HG02840 (cell line): ENCODE results near the gene NDC80.
"Not testable (repeated sequence)": the region's sequence is repeated elsewhere in the genome, so short reads cannot be mapped to it uniquely, and the experiment has no call there.

Experiments used
- ATAC-seq: cut with Tn5 transposase; IDR thresholded peaks from one replicate; pipeline ENCODE4 v1.9.1; 2021; ENCODE audit warnings: mild to moderate bottlenecking, moderate library complexity, moderate number of reproducible peaks; ENCODE audit not compliant: unreplicated experiment, low FRiP score

The NDC80 gene

GRCh38 chr18:2662288-2662687 is 90.9 kb downstream of the NDC80 start:
- not testable (repeated sequence) for ATAC-seq

GRCh38 chr18:2662990-2663389 is 91.6 kb downstream of the NDC80 start:
- ATAC-seq: no peak
